IMR-90 (cell line): ENCODE results near the gene PDRG1.

Experiments
- BHLHE40 ChIP-seq: fragments of 150-350 bp; IDR thresholded peaks from 2 replicates; pipeline ENCODE4 v1.6.1; 2016; ENCODE audit warnings: mild to moderate bottlenecking, low read depth, low read length
- FOS ChIP-seq: fragments of 150-350 bp; IDR thresholded peaks from 2 replicates; pipeline ENCODE4 v1.6.1; 2016; ENCODE audit warnings: low read depth, low read length
- MAFK ChIP-seq: IDR thresholded peaks from 2 replicates; pipeline ENCODE4 v1.6.1; 2012; ENCODE audit warnings: low read depth, low read length, improper control_type of control experiment
- MXI1 ChIP-seq: IDR thresholded peaks from 2 replicates; pipeline ENCODE4 v1.6.1; 2012; ENCODE audit warnings: low read depth, mild to moderate bottlenecking, low read length, moderate library complexity, borderline replicate concordance
- POLR2A ChIP-seq: IDR thresholded peaks from 2 replicates; pipeline ENCODE4 v1.6.1; 2012; ENCODE audit warnings: mild to moderate bottlenecking, low read depth, low read length
- RAD21 ChIP-seq: IDR thresholded peaks from 2 replicates; pipeline ENCODE4 v1.6.1; 2012; ENCODE audit warnings: low read length, improper control_type of control experiment
- RFX5 ChIP-seq: IDR thresholded peaks from 2 replicates; pipeline ENCODE4 v1.8.0; 2012; ENCODE audit warnings: low read depth, mild to moderate bottlenecking, low read length, moderate library complexity
- SMC3 ChIP-seq: fragments of 150-350 bp; IDR thresholded peaks from 2 replicates; pipeline ENCODE4 v1.6.1; 2016; ENCODE audit warnings: low read depth, mild to moderate bottlenecking, antibody characterized with exemption, low read length, moderate library complexity
- TF ChIP-seq, protein P1 (sequence below): conservative IDR thresholded peaks from 2 replicates; pipeline ENCODE4 v1.5.1; 2012; ENCODE audit warnings: mild to moderate bottlenecking, low read depth, low read length, improper control_type of control experiment
- TF ChIP-seq, protein P2 (sequence below): fragments of 150-350 bp; IDR thresholded peaks from 2 replicates; pipeline ENCODE4 v1.6.1; 2017; ENCODE audit warnings: mild to moderate bottlenecking, antibody characterized with exemption, low read length, low read depth

GRCh38 chr20:31908016-31908415 is 43.8 kb downstream of the PDRG1 start:
- TF ChIP-seq, protein P1, sequence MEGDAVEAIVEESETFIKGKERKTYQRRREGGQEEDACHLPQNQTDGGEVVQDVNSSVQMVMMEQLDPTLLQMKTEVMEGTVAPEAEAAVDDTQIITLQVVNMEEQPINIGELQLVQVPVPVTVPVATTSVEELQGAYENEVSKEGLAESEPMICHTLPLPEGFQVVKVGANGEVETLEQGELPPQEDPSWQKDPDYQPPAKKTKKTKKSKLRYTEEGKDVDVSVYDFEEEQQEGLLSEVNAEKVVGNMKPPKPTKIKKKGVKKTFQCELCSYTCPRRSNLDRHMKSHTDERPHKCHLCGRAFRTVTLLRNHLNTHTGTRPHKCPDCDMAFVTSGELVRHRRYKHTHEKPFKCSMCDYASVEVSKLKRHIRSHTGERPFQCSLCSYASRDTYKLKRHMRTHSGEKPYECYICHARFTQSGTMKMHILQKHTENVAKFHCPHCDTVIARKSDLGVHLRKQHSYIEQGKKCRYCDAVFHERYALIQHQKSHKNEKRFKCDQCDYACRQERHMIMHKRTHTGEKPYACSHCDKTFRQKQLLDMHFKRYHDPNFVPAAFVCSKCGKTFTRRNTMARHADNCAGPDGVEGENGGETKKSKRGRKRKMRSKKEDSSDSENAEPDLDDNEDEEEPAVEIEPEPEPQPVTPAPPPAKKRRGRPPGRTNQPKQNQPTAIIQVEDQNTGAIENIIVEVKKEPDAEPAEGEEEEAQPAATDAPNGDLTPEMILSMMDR, result no peak
- TF ChIP-seq RFX5 (no peak), SMC3 (no peak), BHLHE40 (no peak), MAFK (no peak), POLR2A (no peak), RAD21 (no peak), FOS (no peak), MXI1 (no peak)
- TF ChIP-seq, protein P2, sequence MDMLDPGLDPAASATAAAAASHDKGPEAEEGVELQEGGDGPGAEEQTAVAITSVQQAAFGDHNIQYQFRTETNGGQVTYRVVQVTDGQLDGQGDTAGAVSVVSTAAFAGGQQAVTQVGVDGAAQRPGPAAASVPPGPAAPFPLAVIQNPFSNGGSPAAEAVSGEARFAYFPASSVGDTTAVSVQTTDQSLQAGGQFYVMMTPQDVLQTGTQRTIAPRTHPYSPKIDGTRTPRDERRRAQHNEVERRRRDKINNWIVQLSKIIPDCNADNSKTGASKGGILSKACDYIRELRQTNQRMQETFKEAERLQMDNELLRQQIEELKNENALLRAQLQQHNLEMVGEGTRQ, result no peak
